Activated T-cell treated with anti-CD3 and anti-CD28 coated beads, Interleukin-2, amount 50 U/mL, for 72 hours (primary cell): ENCODE data around the gene TCF7. TPM values are rescaled to one million over a fixed set of nuclear protein-coding genes. Genes with fewer than 3 reads are reported as not detected.

Experiments
- ATAC-seq, 2 donors: fragments of 150-1000 bp; cut with Tn5 transposase; replicated peaks in 1 of 2; 2 replicates each; pipeline ENCODE4 v1.10.0; 2021; ENCODE audit warnings: moderate library complexity in 2 of 2, mild to moderate bottlenecking in 1 of 2
- DNase-seq, 2 donors: peaks; one replicate each; pipeline ENCODE4 v3.0.0; 2021 to 2022; ENCODE audit warnings: mixed read lengths in 1 of 2
- H3K27ac Mint-ChIP-seq: one replicate; pipeline ENCODE4 v1.8.0; 2022; ENCODE audit warnings: mild to moderate bottlenecking, moderate library complexity, mixed read lengths
- H3K27me3 Mint-ChIP-seq: one replicate; pipeline ENCODE4 v1.8.0; 2022; ENCODE audit warnings: low read depth, mixed read lengths
- H3K36me3 Mint-ChIP-seq, 2 donors: one replicate each; pipeline ENCODE4 v1.8.0; 2022; ENCODE audit warnings: mixed read lengths in 2 of 2, mild to moderate bottlenecking in 1 of 2; ENCODE audit not compliant: insufficient read depth in 2 of 2
- H3K4me1 Mint-ChIP-seq: one replicate; pipeline ENCODE4 v1.8.0; 2022; ENCODE audit warnings: low read depth, mixed read lengths
- H3K4me3 Mint-ChIP-seq, 2 donors: one replicate each; pipeline ENCODE4 v1.8.0; 2022; ENCODE audit warnings: mild to moderate bottlenecking in 2 of 2, mixed read lengths in 2 of 2, moderate library complexity in 2 of 2
- H3K9me3 Mint-ChIP-seq, 2 donors: one replicate each; pipeline ENCODE4 v1.8.0; 2022; ENCODE audit warnings: mixed read lengths in 2 of 2
- total RNA-seq, 2 donors: library from RNA; stranded (reverse); gene quantifications; one replicate each; pipeline ENCODE4 v1.2.3, GENCODE V29; 2022

Gene TCF7
- total RNA-seq, 2 donors from 2014 or later, result 142 to 265 TPM

DNA sequence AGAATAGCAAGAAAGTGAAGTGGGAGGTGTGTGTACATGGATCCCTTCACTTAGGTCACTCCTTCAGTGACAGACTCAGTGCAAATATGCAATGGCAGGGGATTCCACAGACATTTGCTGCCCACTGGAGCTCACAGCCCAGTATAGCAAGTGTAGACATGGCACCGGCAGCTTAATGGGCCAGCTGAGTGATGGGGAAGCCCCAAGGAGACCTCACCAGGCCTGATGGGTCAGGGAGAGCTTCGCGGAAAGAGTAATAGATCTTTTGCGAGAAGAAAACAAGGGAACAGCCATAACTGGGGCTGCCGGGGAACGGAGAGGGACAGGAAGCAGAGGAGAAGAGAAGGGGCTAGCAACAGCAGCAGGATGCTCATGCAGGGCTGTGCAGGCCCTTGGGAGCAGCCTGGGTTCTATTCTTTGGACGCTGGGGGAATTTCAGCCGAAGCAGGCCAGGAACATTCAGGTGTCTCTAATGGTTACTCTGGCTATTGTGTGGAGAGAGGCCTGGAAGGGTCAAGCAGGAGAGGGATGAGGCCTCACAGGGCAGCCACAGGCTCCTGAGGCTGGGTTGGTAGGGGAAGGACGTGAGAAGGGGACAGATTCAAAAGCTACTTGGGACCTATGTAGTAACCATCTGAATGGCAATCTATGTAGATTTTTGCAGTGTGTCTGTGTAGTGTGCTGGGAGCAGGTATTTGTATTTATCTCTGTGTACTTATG lies 27.0 kb downstream of the TCF7 start:
- Mint-ChIP-seq H3K27ac (peak overlapping the region; percentile 46), H3K27me3 (no peaks in the 10 kb centered on the region), H3K9me3 (no peaks in the 10 kb centered on the region), H3K36me3 (peaks cover 11 to 38% of the 10 kb centered on the region in 2 donors), H3K4me3 (no peak overlapping the region), H3K4me1 (peaks cover 80% of the 10 kb centered on the region)
- DNase-seq (peak in 1 of 2 donors; percentile 17), ATAC-seq (no peak)

DNA sequence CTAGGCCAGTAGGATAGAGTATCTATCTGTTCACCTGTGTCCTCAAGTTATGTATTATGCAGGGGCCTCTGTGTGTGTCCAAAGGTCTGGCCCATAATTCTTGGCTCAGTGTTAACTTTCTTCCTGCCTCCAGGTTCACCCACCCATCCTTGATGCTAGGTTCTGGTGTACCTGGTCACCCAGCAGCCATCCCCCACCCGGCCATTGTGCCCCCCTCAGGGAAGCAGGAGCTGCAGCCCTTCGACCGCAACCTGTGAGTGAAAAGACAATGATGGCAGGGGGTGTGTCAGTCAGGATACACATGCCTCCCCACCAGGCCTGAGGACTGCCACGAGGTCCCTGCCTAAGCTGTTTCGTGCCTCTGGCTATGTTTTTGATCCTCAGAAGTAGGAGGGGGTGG lies 27.6 kb downstream of the TCF7 start:
- Mint-ChIP-seq H3K27ac (no peak overlapping the region), H3K36me3 (peaks cover 11 to 38% of the 10 kb centered on the region in 2 donors), H3K4me1 (peaks cover 77% of the 10 kb centered on the region), H3K4me3 (no peak overlapping the region), H3K27me3 (no peaks in the 10 kb centered on the region), H3K9me3 (no peaks in the 10 kb centered on the region)
- DNase-seq (no peak), ATAC-seq (no peak)

DNA sequence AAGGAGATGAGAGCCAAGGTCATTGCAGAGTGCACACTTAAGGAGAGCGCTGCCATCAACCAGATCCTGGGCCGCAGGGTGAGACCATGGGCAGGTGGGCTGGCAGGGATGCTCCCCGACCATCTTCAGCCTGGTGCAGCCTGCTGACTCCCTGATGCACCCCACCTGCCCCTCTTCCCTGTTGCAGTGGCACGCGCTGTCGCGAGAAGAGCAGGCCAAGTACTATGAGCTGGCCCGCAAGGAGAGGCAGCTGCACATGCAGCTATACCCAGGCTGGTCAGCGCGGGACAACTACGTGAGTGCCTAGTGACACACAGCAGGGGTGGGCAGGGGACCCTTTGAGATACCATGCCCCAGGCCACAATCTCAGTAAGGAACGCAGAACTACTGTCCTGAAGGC lies 28.3 kb downstream of the TCF7 start:
- Mint-ChIP-seq H3K36me3 (peaks cover 13 to 37% of the 10 kb centered on the region in 2 donors), H3K27me3 (no peaks in the 10 kb centered on the region), H3K9me3 (no peaks in the 10 kb centered on the region), H3K27ac (peak overlapping the region; percentile 12), H3K4me1 (peaks cover 73% of the 10 kb centered on the region), H3K4me3 (no peak overlapping the region)
- no peak for ATAC-seq
- peak in 1 of 2 donors; percentile 2 for DNase-seq

DNA sequence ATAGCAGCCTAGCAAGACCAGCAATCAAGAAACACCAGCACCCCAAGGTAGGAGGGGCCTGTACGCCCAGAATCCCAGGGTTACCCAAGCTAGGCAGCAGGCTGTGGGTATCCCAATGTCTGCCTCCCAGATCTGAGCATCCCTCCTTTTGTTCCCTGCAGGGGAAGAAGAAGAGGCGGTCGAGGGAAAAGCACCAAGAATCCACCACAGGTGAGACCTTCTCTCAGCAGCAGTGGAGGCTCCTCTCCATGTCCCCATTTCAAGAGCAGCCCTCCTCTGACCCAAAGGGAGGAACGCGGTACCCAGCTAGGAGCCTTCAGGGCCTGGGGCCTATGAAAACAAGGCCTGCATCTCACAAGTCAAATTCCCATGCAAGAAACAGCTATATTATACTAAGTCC lies 28.9 kb downstream of the TCF7 start:
- H3K36me3 Mint-ChIP-seq, result peaks cover 13 to 37% of the 10 kb centered on the region in 2 donors
- no peak for ATAC-seq

DNA sequence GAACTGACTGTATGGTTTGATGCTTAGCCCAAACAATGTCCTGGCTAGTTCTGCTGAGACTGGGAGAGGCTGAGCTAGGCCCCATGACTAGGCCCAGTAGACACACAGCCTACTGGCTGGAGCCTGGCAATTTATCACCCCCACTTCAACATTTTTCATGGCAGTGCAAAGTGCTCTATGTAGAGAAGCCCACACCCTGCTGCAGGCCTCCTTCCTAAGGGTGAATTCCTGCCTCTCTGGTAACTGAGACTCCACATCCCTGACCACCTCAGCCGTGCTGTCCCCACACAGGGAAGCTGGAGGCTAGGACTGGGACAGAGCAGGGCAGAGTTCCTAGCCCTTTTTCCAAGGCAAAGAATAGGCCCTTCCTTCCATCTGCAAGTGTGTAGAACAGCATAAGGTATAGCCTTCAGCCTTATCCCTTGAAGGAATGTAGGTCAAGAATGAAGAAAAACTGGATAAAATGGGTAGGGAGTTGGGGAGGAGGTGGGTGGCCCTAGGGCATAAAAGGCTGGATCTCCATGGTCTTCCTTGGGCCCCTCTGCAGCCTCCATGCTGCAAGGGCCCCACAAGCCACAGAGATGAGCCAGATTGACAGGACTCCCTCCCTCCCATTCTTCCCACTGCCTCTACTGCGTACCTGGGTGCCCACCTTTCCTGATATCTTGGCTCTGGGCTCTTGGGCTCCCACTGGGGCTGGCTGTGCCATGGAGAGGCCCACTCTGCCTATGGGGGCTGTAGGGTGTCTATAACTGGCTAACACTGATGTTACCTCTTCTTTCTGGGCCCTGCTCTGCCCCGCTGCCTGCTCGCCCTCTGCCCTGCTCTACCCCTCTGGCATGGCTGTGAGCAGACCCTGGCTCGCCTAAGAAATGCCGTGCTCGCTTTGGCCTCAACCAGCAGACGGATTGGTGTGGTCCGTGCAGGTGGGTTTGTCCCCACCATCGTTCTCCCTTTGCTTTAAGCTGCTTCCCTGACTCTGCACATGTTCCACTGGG lies 29.8 kb downstream of the TCF7 start:
- ATAC-seq, result no peak
- Mint-ChIP-seq H3K36me3 (peaks cover 15 to 33% of the 10 kb centered on the region in 2 donors), H3K27ac (peak overlapping the region; percentile 52)

More for the DNA sequence above, 28.9 kb downstream of the TCF7 start:
- no peak for DNase-seq
- H3K4me1 Mint-ChIP-seq, result peaks cover 67% of the 10 kb centered on the region
- no peak overlapping the region for H3K4me3 Mint-ChIP-seq
- H3K27me3 Mint-ChIP-seq, result no peaks in the 10 kb centered on the region
- no peaks in the 10 kb centered on the region for H3K9me3 Mint-ChIP-seq
- H3K27ac Mint-ChIP-seq, result no peak overlapping the region

DNA sequence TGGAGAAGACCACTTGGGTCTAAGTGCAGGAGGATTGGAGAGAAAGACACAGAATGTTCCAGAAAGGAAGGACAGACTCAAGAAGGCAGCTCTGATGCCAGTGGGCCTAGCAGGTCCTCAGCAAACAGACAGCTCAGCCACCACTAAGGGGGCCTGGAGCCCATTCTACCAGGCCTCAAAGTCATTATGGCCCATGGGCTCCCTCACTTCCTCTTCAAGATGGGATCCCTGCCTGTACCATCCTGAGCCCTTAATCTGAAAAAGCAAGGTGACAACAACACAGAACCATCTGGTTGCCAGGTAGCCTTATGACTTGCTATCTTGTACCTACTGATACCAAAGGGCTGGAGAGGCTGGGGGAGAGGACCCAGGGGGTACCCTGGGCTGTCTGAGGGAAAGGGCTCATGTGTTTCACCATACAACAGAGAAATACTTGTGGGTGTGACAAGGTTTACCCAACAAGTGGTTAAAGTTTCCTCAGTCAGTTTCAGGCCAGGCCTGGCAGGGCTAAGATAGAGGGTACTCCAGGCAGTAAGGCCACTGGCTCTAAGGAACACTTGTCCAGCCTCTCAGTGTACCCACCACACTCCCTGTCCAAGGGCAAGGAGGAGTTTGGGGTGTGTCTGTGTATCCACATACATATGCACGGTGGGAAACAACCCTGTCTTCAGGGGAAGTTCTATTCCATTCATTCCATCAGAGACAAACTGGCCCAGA lies 30.7 kb downstream of the TCF7 start:
- Mint-ChIP-seq H3K27ac (peak overlapping the region; percentile 52), H3K27me3 (no peaks in the 10 kb centered on the region), H3K9me3 (no peaks in the 10 kb centered on the region), H3K4me1 (peaks cover 54% of the 10 kb centered on the region), H3K4me3 (no peak overlapping the region), H3K36me3 (peaks cover 13 to 26% of the 10 kb centered on the region in 2 donors)
- DNase-seq, result peak in 1 of 2 donors; percentile 29
- ATAC-seq, result peak; percentile 30 to 52

More for the DNA sequence above, 29.8 kb downstream of the TCF7 start:
- H3K4me3 Mint-ChIP-seq, result no peak overlapping the region
- peaks cover 59% of the 10 kb centered on the region for H3K4me1 Mint-ChIP-seq
- no peaks in the 10 kb centered on the region for H3K9me3 Mint-ChIP-seq
- peak in 1 of 2 donors; percentile 1 for DNase-seq
- H3K27me3 Mint-ChIP-seq, result no peaks in the 10 kb centered on the region

DNA sequence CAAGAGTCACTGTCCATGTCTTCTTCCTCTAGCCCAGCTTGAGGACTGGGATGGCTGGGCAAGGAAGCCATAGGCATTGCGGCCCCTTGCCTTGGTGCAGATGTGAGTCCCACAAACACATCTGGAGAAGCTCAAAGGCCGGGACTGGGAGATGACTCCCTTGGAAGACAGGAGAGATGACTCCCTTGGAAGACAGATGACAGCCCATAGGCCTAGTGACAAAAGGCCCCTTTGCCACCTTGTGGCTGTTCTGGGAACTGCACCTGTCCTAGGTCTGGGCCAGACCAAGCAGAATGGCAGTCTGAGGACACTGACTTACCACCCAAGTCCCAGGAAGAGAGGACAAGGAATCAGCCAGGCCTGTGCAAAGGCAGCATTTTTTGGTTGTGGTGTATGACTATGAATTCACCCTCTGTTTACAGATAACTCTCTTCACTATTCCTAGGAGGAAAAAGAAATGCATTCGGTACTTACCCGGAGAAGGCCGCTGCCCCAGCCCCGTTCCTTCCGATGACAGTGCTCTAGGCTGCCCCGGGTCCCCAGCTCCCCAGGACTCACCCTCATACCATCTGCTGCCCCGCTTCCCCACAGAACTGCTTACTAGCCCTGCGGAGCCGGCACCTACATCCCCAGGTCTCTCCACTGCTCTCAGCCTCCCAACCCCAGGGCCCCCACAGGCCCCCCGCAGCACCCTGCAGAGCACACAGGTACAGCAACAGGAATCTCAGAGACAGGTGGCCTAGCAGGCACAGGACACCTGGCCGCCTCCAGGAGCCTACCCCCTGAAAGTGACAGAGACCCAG lies 31.5 kb downstream of the TCF7 start:
- DNase-seq, result peak; percentile 84 to 86
- Mint-ChIP-seq H3K4me3 (no peak overlapping the region), H3K27ac (peak overlapping the region; percentile 35), H3K36me3 (peaks cover 11 to 22% of the 10 kb centered on the region in 2 donors), H3K27me3 (no peaks in the 10 kb centered on the region), H3K9me3 (no peaks in the 10 kb centered on the region), H3K4me1 (peaks cover 54% of the 10 kb centered on the region)
- peak; percentile 72 to 81 for ATAC-seq

DNA sequence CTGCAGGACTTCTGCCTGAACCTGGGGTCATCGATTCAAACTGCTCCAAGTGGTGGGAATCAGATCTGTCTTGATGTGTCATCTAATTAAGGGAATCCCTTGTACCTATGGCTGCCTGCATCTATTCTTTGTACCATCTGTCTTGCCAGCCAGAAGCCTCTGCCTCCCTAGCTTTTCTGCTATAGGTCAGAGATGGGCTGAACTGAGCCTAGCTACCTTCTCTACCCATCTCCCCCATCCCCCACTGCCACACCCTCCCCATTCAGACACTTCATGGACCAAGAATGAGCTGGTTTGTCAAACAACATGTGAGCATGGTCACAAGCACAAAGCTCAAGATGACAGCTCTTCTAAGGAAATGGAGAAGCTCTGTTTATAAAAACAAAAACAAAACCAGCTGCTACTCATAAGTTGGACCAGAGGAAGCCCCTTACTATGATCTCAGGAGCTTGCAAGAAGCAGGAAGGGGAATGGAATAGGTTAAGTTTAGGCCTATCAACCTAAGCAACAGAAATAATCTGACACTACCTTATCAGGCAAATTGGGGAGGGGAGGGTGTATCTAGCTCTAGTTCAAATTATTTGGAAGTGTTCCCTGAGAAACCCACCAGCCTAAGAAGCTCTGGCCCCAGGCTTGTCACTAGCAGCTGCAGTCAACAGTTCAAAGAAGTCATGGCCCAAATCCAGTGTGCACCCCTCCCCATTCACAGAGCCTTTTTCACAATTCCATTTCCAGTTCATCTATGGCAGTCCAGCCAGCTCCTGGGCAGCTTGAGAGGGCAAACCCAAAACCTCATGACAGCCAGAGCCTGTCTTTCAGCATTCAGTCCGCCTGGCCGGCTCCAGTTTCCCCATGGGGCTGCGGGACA lies 32.4 kb downstream of the TCF7 start:
- Mint-ChIP-seq H3K36me3 (peaks cover 8 to 14% of the 10 kb centered on the region in 2 donors), H3K27ac (peak overlapping the region; percentile 30)

DNA sequence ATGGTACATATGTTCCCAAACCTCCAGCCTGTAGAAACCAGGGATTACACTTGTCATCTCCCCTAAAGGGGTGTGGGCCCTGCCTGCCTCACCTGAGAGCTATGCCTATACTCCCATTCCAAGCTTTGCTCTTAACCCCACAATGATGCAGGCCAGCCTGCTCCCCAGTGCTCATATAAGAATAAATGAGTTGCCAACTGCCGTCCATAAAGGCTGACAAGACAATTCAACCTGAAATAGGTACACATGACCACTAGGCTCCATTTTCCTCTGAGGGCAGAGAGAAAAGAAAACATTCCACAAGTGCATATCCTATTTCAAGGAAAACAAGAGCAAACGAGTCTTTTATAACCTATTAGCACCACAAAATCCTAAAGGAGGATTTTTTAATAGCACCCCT lies 33.8 kb downstream of the TCF7 start:
- DNase-seq, result no peak
- Mint-ChIP-seq H3K36me3 (peaks cover 8 to 19% of the 10 kb centered on the region in 2 donors), H3K27me3 (no peaks in the 10 kb centered on the region), H3K9me3 (no peaks in the 10 kb centered on the region), H3K27ac (peak overlapping the region; percentile 9), H3K4me1 (peaks cover 68% of the 10 kb centered on the region), H3K4me3 (no peak overlapping the region)
- no peak for ATAC-seq

More for the DNA sequence above, 32.4 kb downstream of the TCF7 start:
- Mint-ChIP-seq H3K4me1 (peaks cover 53% of the 10 kb centered on the region), H3K4me3 (no peak overlapping the region), H3K27me3 (no peaks in the 10 kb centered on the region), H3K9me3 (no peaks in the 10 kb centered on the region)
- ATAC-seq (no peak), DNase-seq (no peak)

DNA sequence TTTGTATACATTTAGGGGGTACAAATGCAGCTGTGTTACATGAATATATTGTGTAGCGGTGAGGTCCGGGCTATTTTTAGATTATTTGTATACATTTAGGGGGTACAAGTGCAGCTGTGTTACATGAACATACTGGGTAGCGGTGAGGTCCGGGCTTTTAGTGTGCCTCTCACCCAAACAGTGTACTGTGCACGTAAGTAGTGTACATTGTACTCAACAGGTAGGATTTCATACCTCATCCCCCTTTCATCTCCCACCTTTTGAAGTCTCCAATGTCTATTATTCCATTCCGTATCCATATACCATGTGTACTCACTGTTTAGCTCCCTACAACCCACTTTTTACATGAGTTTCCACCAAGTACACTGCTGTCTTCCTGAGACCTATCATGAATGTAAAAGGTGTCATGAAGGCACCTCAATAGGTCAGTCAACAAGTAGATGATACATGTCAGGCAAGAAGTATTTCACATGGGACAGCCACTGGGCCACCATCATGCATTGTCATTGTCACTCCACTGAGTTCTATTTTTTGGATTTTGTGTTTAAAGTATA lies 34.6 kb downstream of the TCF7 start:
- Mint-ChIP-seq H3K4me3 (no peak overlapping the region), H3K9me3 (no peaks in the 10 kb centered on the region), H3K36me3 (peaks cover 8 to 19% of the 10 kb centered on the region in 2 donors), H3K27me3 (no peaks in the 10 kb centered on the region), H3K27ac (peak overlapping the region; percentile 86), H3K4me1 (peaks cover 73% of the 10 kb centered on the region)
- ATAC-seq (no peak), DNase-seq (no peak)

DNA sequence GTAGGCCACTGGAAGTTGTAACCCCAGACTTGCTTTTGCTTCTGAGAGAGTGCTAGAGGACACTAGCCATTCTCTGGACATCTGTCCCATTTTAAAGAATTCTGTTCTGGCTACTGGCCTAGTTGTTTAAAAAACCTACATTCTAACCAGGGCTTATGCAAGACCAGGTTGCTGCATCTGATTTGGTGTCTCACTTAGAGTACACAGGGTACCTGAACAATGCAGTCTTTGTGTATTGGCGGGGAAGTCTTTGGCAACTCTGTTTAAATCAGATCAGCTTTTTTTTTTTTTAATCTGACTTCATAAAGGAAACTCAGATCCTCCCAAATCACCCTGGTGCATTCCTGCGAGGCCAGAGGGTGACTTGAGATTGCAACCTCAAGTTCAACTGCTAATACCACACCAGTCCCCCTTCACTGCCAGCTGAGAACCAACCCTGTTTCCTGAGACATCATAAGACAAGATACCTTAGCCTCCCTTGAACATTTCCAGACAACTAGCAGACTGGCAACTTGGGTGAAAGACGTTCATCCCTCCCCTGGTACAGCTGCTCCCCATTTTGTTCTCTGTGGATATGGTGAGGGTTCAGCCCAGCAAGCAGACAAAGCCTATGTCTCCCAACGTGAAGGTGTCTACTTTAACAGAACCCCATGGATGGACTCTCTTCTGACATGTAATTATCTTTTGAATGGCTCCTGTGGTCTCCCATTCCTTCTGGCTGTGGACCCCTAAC lies 35.3 kb downstream of the TCF7 start:
- Mint-ChIP-seq H3K9me3 (no peaks in the 10 kb centered on the region), H3K27me3 (no peaks in the 10 kb centered on the region), H3K36me3 (peaks cover 8 to 18% of the 10 kb centered on the region in 2 donors), H3K27ac (peak overlapping the region; percentile 86), H3K4me1 (peaks cover 66% of the 10 kb centered on the region), H3K4me3 (no peak overlapping the region)
- DNase-seq (no peak), ATAC-seq (no peak)
